Mesenchymal stem cell (in vitro differentiated cells and primary cell): ENCODE results near the gene CEND1.

Experiments
- DNase-seq: peaks from one replicate; pipeline ENCODE4 v3.0.0-alpha.2; 2013
- H2AFZ ChIP-seq: one replicate; pipeline ENCODE4 v1.6.1; 2013; ENCODE audit warnings: low read depth, mild to moderate bottlenecking, control low read depth, inconsistent platforms, low read length, moderate library complexity
- H2AK5ac ChIP-seq: 2 replicates; pipeline ENCODE4 v1.6.1; 2013; ENCODE audit warnings: low read length, moderate library complexity, mild to moderate bottlenecking, inconsistent platforms; ENCODE audit not compliant: severe bottlenecking
- H2BK120ac ChIP-seq: one replicate; pipeline ENCODE4 v1.6.1; 2013; ENCODE audit warnings: low read depth, mild to moderate bottlenecking, inconsistent platforms, low read length, moderate library complexity
- H2BK12ac ChIP-seq, 2 experiments: one replicate each; pipeline ENCODE4 v1.6.1; 2013; ENCODE audit warnings: inconsistent platforms in 2 of 2, low read length in 2 of 2, mild to moderate bottlenecking in 2 of 2, moderate library complexity in 2 of 2, control low read depth in 1 of 2
- H2BK15ac ChIP-seq: one replicate; pipeline ENCODE4 v1.6.1; 2013; ENCODE audit warnings: mild to moderate bottlenecking, low read depth, inconsistent platforms; ENCODE audit not compliant: poor library complexity, severe bottlenecking
- H2BK5ac ChIP-seq: 2 replicates; pipeline ENCODE4 v1.6.1; 2013; ENCODE audit warnings: low read depth, mild to moderate bottlenecking, low read length, control low read depth, inconsistent platforms; ENCODE audit not compliant: poor library complexity, severe bottlenecking
- H3K14ac ChIP-seq, 2 experiments: one replicate each; pipeline ENCODE4 v1.6.1; 2013; ENCODE audit warnings: inconsistent platforms in 2 of 2, low read length in 2 of 2, control low read depth in 1 of 2, mild to moderate bottlenecking in 1 of 2, moderate library complexity in 1 of 2
- H3K18ac ChIP-seq, 2 experiments: one replicate each; pipeline ENCODE4 v1.6.1; 2013; ENCODE audit warnings: inconsistent platforms in 2 of 2, low read length in 2 of 2, control low read depth in 1 of 2, low read depth in 1 of 2, mild to moderate bottlenecking in 1 of 2
- H3K23ac ChIP-seq, 2 experiments: one replicate each; pipeline ENCODE4 v1.6.1; 2013; ENCODE audit warnings: inconsistent platforms in 2 of 2, low read length in 2 of 2, mild to moderate bottlenecking in 2 of 2, moderate library complexity in 2 of 2, control low read depth in 1 of 2
- H3K27ac ChIP-seq: 2 replicates; pipeline ENCODE4 v1.5.1; 2013; ENCODE audit warnings: mild to moderate bottlenecking, moderate library complexity, low read length, control low read depth, inconsistent platforms; ENCODE audit not compliant: poor library complexity, severe bottlenecking
- H3K27me3 ChIP-seq, 2 experiments: 2 replicates each; pipeline versions ENCODE4 v1.6.1 to v1.7.0; 2013; ENCODE audit warnings: low read length in 2 of 2, mild to moderate bottlenecking in 2 of 2, moderate library complexity in 2 of 2, control low read depth in 1 of 2, inconsistent platforms in 1 of 2; ENCODE audit not compliant: control insufficient read depth in 1 of 2, insufficient read depth in 1 of 2
- H3K36me3 ChIP-seq, 2 experiments: 2 replicates each; pipeline versions ENCODE4 v1.6.1 to v1.7.0; 2013; ENCODE audit warnings: low read length in 2 of 2, control low read depth in 1 of 2, inconsistent platforms in 1 of 2, low read depth in 1 of 2, mild to moderate bottlenecking in 1 of 2; ENCODE audit not compliant: insufficient read depth in 2 of 2, control insufficient read depth in 1 of 2
- H3K4ac ChIP-seq, 2 experiments: one replicate each; pipeline ENCODE4 v1.6.1; 2013; ENCODE audit warnings: inconsistent platforms in 2 of 2, low read length in 2 of 2, mild to moderate bottlenecking in 2 of 2, moderate library complexity in 2 of 2, control low read depth in 1 of 2, low read depth in 1 of 2
- H3K4me1 ChIP-seq: 2 replicates; pipeline ENCODE4 v1.6.1; 2013; ENCODE audit warnings: low read depth, low read length, control low read depth; ENCODE audit not compliant: control insufficient read depth, insufficient read depth
- H3K4me2 ChIP-seq: 2 replicates; pipeline ENCODE4 v1.6.1; 2013; ENCODE audit warnings: low read length, mild to moderate bottlenecking, inconsistent platforms; ENCODE audit not compliant: poor library complexity, severe bottlenecking
- H3K4me3 ChIP-seq, 2 experiments: 2 replicates each; pipeline versions ENCODE4 v1.5.1 to v1.7.0; 2013; ENCODE audit warnings: low read length in 2 of 2, mild to moderate bottlenecking in 2 of 2, control low read depth in 1 of 2, low read depth in 1 of 2; ENCODE audit not compliant: insufficient read depth in 1 of 2
- H3K79me1 ChIP-seq: replicated peaks from 2 replicates; pipeline ENCODE4 v1.6.1; 2013; ENCODE audit warnings: mild to moderate bottlenecking, control low read depth, low read length, inconsistent platforms; ENCODE audit not compliant: poor library complexity, severe bottlenecking
- H3K9ac ChIP-seq: 2 replicates; pipeline ENCODE4 v1.7.0; 2013; ENCODE audit warnings: mild to moderate bottlenecking, low read length, moderate library complexity
- H3K9me3 ChIP-seq: 2 replicates; pipeline ENCODE4 v1.7.0; 2013; ENCODE audit warnings: mild to moderate bottlenecking, low read length; ENCODE audit not compliant: control insufficient read depth
- H4K8ac ChIP-seq: one replicate; pipeline ENCODE4 v1.6.1; 2013; ENCODE audit warnings: inconsistent platforms, mild to moderate bottlenecking, low read length, moderate library complexity
- H4K91ac ChIP-seq: one replicate; pipeline ENCODE4 v1.6.1; 2013; ENCODE audit warnings: mild to moderate bottlenecking, low read length, inconsistent platforms
- WGBS: methylation state at CpG from one replicate; pipeline ENCODE4 v1.1.7; 2013; ENCODE audit warnings: mixed read lengths; 5-methylcytosine and 5-hydroxymethylcytosine counted together

CEND1 gene

GRCh38 chr11:811446-812245 lies 21.8 kb upstream of the CEND1 start:
- Histone ChIP-seq H2AK5ac (peak overlapping the region; percentile 30), H3K79me1 (peaks cover 12% of the 10 kb centered on the region), H2BK12ac (no peak overlapping the region), H2AFZ (no peak overlapping the region), H3K36me3 (peaks cover 30 to 48% of the 10 kb centered on the region in 2 experiments), H2BK5ac (no peak overlapping the region), H3K9ac (peak overlapping the region; percentile 90), H3K4me3 (peak overlapping the region in 1 of 2 experiments; percentile 83), H4K91ac (no peak overlapping the region), H3K27ac (no peak overlapping the region), H2BK15ac (no peak overlapping the region), H3K4me1 (peaks cover 21% of the 10 kb centered on the region), H3K18ac (no peak overlapping the region), H3K27me3 (no peaks in the 10 kb centered on the region), H4K8ac (peak overlapping the region; percentile 31), H3K14ac (no peak overlapping the region), H2BK120ac (no peak overlapping the region), H3K4me2 (peak overlapping the region; percentile 67), H3K4ac (no peak overlapping the region), H3K9me3 (no peaks in the 10 kb centered on the region), H3K23ac (no peak overlapping the region)
- peak; percentile 38 for DNase-seq
- 85% methylated on average over 14 of the region's 14 CpGs for WGBS

GRCh38 chr11:810040-810567 lies 20.2 kb upstream of the CEND1 start:
- Histone ChIP-seq H3K9ac (peak overlapping the region; percentile 90), H3K23ac (peak overlapping the region in 1 of 2 experiments; percentile 86), H2BK12ac (no peak overlapping the region), H2BK5ac (no peak overlapping the region), H3K4me3 (peak overlapping the region; percentile 83 to 90), H3K14ac (peak overlapping the region in 1 of 2 experiments; percentile 5), H3K4me1 (peaks cover 25% of the 10 kb centered on the region), H4K91ac (peak overlapping the region; percentile 78), H2BK15ac (peak overlapping the region; percentile 12), H3K79me1 (peaks cover 12% of the 10 kb centered on the region), H3K9me3 (no peaks in the 10 kb centered on the region), H2BK120ac (no peak overlapping the region), H3K4ac (peak overlapping the region; percentile 79 to 83), H3K27ac (no peak overlapping the region), H3K18ac (peak overlapping the region; percentile 75 to 81), H3K4me2 (peak overlapping the region; percentile 67), H4K8ac (no peak overlapping the region), H2AK5ac (peak overlapping the region; percentile 57), H3K36me3 (peaks cover 30 to 35% of the 10 kb centered on the region in 2 experiments), H3K27me3 (no peaks in the 10 kb centered on the region), H2AFZ (no peak overlapping the region)
- no peak for DNase-seq
- under 1% methylated on average over 35 of the region's 55 CpGs for WGBS

GRCh38 chr11:809287-810039 lies 19.6 kb upstream of the CEND1 start, which contains the start of gene RPLP2:
RPLP2 (plus strand) TSS chr11:809967; CDS start chr11:810235, 268 bp downstream.
- H2BK12ac ChIP-seq: peak within 1 kb of the TSS in 1 of 2 experiments; percentile 60
- peak within 1 kb of the TSS; percentile 67 for H3K4me2 ChIP-seq
- no peaks in the 10 kb centered on the region for H3K27me3 ChIP-seq
- H2AFZ ChIP-seq: peak within 1 kb of the TSS; percentile 84
- H3K9me3 ChIP-seq: no peaks in the 10 kb centered on the region
- H4K8ac ChIP-seq: peak within 1 kb of the TSS; percentile 93
- peak within 1 kb of the TSS; percentile 79 to 92 for H3K4ac ChIP-seq
- peak within 1 kb of the TSS; percentile 90 for H3K9ac ChIP-seq
- H3K4me1 ChIP-seq: peaks cover 29% of the 10 kb centered on the region
- H3K14ac ChIP-seq: peak within 1 kb of the TSS in 1 of 2 experiments; percentile 99
- peak within 1 kb of the TSS; percentile 12 for H2BK15ac ChIP-seq
- peak within 1 kb of the TSS; percentile 57 for H2AK5ac ChIP-seq
- peak within 1 kb of the TSS; percentile 79 for H2BK5ac ChIP-seq
- peak within 1 kb of the TSS; percentile 83 to 90 for H3K4me3 ChIP-seq
- peaks cover 15% of the 10 kb centered on the region for H3K79me1 ChIP-seq
- H3K23ac ChIP-seq: peak within 1 kb of the TSS in 1 of 2 experiments; percentile 86
- peak within 1 kb of the TSS; percentile 90 for H3K27ac ChIP-seq
- H3K18ac ChIP-seq: peak within 1 kb of the TSS; percentile 94 to 97
- WGBS: under 1% methylated on average over 69 of the region's 81 CpGs
- H3K36me3 ChIP-seq: peaks cover 30% of the 10 kb centered on the region in 2 experiments
- DNase-seq: peak; percentile 98
- peak within 1 kb of the TSS; percentile 96 for H4K91ac ChIP-seq
- H2BK120ac ChIP-seq: peak within 1 kb of the TSS; percentile 65
